Rectal smooth muscle tissue (tissue), 1 donor: ENCODE results near the gene FLNB.

ENCODE experiments used
- H3K27ac ChIP-seq: one replicate; pipeline ENCODE4 v1.7.0; 2013; ENCODE audit warnings: low read depth, low read length, inconsistent platforms
- H3K27me3 ChIP-seq: one replicate; pipeline ENCODE4 v1.7.0; 2013; ENCODE audit warnings: low read length; ENCODE audit not compliant: control insufficient read depth, insufficient read depth
- H3K36me3 ChIP-seq: one replicate; pipeline ENCODE4 v1.7.0; 2013; ENCODE audit warnings: low read length; ENCODE audit not compliant: control insufficient read depth, insufficient read depth
- H3K4me1 ChIP-seq: one replicate; pipeline ENCODE4 v1.7.0; 2013; ENCODE audit warnings: low read length; ENCODE audit not compliant: control insufficient read depth, insufficient read depth
- H3K4me3 ChIP-seq: one replicate; pipeline ENCODE4 v1.7.0; 2013; ENCODE audit warnings: low read length
- H3K9ac ChIP-seq: one replicate; pipeline ENCODE4 v1.7.0; 2013; ENCODE audit warnings: low read length

The FLNB gene

DNA sequence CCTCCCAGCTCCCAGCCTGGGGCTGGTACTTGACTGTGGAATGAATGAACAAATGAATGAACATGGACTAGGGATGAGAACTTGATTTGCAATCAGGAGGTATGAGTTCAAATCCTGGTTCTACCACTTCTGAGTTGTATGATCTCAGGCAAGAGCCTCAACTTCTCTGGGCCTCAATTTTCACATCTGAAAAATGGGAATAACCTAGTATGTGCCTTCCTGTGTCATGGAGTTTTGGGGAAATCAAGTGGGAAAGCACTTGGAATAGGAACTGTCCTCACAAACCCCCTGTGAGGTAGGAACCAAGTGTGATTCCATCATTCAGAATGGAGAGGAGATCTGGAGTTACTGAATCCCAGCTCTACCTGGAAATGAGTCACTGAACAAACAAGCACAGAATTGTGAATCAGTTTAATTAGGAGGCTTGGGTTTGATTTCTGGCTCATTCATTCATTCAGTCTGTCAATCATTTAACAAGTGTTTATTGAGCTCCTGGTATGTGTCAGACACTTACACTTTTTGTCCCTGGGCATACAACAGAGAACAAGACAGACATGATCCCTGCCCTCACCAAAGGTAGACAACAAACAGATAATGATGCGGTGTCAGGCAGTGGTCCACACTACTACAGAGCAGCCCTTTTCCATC lies 172.8 kb downstream of the FLNB start:
- Histone ChIP-seq H3K36me3 (no peaks in the 10 kb centered on the region), H3K4me3 (no peak overlapping the region)

DNA sequence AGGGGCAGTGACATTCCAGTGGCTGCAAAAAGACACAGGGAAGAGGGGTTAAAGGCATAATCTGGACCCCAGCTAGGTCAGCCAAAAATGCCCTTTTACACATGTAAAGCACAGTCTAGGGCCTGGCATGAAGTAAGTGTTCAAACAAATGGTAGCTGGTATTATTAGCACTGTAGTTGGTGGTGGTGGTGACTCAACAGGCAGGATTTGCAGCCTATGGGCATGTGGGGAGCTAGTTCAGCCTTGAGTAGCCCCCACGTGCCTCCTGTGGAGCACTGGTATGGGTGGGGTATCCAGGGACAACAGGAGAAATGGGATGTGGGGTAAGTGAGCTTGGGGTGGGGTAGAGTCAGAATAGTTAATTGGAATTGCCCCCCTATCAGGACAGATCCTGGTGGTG lies 175.0 kb downstream of the FLNB start:
- Histone ChIP-seq H3K36me3 (no peaks in the 10 kb centered on the region), H3K27me3 (no peaks in the 10 kb centered on the region), H3K4me3 (no peak overlapping the region), H3K4me1 (no peaks in the 10 kb centered on the region), H3K9ac (no peak overlapping the region), H3K27ac (no peak overlapping the region)

More for the DNA sequence above, 172.8 kb downstream of the FLNB start:
- Histone ChIP-seq H3K27me3 (no peaks in the 10 kb centered on the region), H3K4me1 (peaks cover 1% of the 10 kb centered on the region), H3K27ac (no peak overlapping the region), H3K9ac (no peak overlapping the region)

DNA sequence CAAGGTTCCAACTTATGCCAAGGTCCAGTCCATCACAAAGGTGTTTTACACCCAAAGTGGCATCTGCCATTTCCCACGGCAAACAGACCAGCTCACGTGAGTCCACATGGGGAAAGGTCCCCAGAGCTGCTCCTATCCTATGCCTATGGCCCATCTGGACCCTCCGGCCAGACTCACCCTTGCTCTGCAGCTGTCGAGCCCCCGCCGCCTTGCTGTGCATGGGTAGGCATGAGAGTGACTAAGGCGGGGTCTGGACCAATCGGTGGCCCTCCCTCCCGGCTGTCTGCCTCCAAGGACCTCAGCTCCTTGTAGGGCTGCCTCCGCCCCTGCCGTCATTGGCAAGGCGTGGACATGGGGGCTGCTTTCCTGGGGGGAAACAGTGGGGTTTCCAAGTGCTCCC lies 175.7 kb downstream of the FLNB start:
- Histone ChIP-seq H3K4me1 (no peaks in the 10 kb centered on the region), H3K36me3 (no peaks in the 10 kb centered on the region), H3K27me3 (no peaks in the 10 kb centered on the region), H3K4me3 (no peak overlapping the region), H3K9ac (no peak overlapping the region), H3K27ac (no peak overlapping the region)

DNA sequence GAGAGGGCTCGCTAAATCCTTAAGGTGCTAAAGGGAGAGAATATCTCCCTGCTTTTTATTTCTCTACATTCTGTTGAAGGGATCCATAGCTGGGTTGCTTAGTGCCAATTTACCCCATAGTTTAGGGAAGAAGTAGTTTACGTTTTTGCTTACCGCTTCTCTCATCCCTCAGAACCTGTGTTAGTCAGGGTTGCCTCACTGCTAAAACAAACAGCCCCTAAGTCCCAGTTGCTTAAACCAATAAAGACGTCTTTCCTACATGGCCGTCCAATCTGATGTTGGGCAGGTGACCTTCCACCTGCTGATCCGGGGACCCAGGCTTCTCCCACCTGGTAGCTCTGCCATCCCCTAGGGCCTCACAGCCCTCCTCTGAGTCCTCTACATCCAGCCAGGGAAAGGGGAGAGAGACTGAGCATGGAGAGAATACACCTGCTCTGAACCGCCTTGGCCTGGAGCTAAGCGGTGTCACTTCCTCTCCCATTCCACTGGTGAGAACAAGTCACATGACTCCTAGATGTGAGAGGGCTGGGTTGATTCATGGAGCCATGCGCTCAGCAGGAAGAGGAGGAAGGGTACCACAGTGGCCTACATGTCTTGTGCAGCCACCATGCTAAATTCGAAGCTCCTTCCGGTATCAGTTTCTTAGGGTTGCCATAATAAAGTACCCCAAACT lies 176.2 kb downstream of the FLNB start:
- no peaks in the 10 kb centered on the region for H3K36me3 ChIP-seq
- no peak overlapping the region for H3K4me3 ChIP-seq
- no peaks in the 10 kb centered on the region for H3K4me1 ChIP-seq
- H3K9ac ChIP-seq = no peak overlapping the region
- no peak overlapping the region for H3K27ac ChIP-seq
- H3K27me3 ChIP-seq = no peaks in the 10 kb centered on the region

DNA sequence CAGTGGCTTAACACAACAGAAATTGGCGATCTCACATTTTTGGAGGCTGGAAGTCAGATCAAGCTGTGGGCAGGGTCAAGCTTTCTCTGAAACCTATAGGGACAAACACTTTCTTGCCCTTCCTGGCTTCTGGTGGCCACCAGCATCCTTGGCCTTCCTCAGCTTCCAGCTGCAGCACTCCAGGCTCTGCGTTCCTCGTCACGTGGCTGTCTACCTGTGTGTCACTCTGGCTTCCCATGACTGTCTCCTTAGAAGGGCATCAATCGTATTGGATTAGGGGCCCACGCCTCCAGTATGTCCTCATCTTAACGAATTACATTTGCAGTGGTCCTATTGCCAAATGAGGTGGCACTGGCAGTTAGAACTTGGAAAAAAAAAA lies 176.7 kb downstream of the FLNB start:
- H3K27me3 ChIP-seq = no peaks in the 10 kb centered on the region
- no peak overlapping the region for H3K9ac ChIP-seq
- no peaks in the 10 kb centered on the region for H3K36me3 ChIP-seq
- no peak overlapping the region for H3K27ac ChIP-seq
- H3K4me3 ChIP-seq = no peak overlapping the region
- no peaks in the 10 kb centered on the region for H3K4me1 ChIP-seq

DNA sequence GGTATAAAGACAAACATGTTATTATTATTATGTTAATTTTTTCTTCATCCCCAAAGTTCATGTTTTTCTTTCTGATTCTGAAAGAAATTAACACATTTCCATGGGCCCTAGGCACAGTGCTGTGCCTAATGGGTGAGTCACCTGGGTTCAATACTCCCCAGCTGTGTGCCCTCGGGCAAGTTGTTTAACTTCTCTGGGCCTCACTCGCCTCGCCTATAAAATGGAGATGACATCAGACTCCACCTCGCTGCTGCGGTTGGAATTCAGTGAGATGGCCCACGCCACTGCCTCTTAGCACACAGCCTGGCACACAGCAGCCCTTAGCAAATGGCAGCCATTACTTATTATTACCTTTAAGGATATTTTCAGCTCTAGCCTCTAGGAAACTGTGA lies 179.9 kb downstream of the FLNB start:
- Histone ChIP-seq H3K4me3 (no peak overlapping the region), H3K9ac (no peak overlapping the region), H3K4me1 (no peaks in the 10 kb centered on the region), H3K27me3 (no peaks in the 10 kb centered on the region), H3K27ac (no peak overlapping the region), H3K36me3 (no peaks in the 10 kb centered on the region)

DNA sequence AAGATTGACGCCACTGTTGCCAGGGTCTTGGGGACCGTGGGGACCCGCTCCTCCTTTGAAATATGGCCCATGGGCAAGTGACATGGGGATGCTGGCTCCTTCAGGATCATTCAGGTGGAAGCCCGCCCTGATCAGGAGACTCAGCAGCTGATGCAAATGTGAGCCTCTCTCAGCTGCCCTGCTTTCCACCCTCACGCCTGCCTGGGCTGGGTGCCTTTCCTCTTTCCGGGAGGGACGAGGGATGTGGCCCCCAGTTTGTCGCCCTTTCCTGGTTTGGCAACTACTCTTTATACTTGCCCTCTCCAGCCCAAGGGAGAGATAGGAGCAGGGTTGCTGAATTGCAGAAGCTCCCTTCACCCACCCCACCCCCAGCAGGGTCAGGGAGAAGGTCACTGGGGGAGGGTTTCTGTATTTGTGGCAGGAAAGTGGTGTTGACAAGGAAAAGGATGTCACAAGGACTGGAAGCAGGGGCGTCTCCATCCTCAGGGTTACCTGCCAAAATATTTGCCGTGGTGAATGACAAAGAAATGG lies 180.8 kb downstream of the FLNB start:
- no peak overlapping the region for H3K9ac ChIP-seq
- no peaks in the 10 kb centered on the region for H3K36me3 ChIP-seq
- no peaks in the 10 kb centered on the region for H3K27me3 ChIP-seq
- H3K4me3 ChIP-seq = no peak overlapping the region
- H3K27ac ChIP-seq = no peak overlapping the region
- no peaks in the 10 kb centered on the region for H3K4me1 ChIP-seq

DNA sequence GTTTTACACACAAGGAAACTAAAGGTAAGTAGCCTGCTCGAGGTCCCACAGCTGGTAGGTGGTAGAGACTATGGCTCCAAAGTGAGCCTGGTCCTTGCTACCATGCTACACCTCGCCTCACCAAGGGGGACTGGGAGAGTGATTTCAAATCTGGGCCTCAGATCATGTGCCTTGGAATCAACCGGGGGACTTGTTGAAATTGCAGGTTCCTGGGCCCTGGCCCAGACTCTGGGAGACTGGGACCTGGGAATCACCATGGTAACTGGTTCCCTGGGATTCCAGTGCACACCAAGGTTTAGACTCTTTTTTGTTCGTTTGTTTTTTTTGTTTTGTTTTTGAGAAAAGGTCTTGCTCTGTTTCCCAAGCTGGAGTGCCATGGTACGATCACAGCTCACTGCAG lies 181.5 kb downstream of the FLNB start:
- Histone ChIP-seq H3K4me3 (no peak overlapping the region), H3K27ac (no peak overlapping the region), H3K9ac (no peak overlapping the region), H3K36me3 (no peaks in the 10 kb centered on the region), H3K27me3 (no peaks in the 10 kb centered on the region), H3K4me1 (no peaks in the 10 kb centered on the region)

DNA sequence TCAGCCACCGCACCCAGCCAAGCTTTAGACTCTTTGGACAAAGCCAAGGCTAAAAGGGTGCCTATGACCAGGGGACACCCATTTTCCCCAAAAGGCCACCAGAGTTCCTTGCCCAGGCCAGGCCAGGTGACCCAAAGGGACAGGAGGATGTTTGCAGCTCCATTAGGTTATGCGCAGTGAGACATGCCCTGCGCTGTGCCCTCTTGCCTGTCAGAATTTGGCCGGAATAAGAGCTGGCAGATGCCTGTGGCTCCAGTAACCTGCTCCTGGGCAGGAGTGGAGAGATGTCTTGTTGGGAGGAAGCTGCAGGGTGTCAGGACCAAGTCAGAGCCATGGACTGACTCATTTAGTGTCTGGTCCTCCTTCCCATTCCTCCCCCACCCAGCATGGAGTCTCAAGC lies 182.1 kb downstream of the FLNB start:
- no peak overlapping the region for H3K27ac ChIP-seq
- H3K36me3 ChIP-seq = no peaks in the 10 kb centered on the region
- no peaks in the 10 kb centered on the region for H3K4me1 ChIP-seq
- no peak overlapping the region for H3K4me3 ChIP-seq
- H3K27me3 ChIP-seq = no peaks in the 10 kb centered on the region
- H3K9ac ChIP-seq = no peak overlapping the region

DNA sequence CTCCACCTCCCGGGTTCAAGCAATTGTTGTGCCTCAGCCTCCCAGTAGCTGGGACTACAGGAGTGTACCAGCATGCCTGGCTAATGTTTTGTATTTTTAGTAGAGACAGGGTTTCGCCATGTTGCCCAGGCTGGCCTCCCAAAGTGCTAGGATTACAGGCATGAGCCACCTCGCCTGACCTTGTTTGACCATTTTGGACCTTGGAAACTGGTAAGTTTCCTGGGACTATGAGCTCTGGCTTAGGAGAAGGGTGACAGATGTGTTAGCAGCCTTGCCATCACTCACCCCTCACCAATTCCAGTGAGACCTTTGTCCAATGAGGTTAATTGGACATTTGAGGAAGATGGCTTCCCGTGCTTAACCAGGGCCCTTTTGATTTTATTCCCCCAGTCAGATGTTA lies 182.7 kb downstream of the FLNB start:
- H3K36me3 ChIP-seq = no peaks in the 10 kb centered on the region
- H3K27me3 ChIP-seq = no peaks in the 10 kb centered on the region
- no peak overlapping the region for H3K27ac ChIP-seq
- H3K9ac ChIP-seq = no peak overlapping the region
- H3K4me1 ChIP-seq = no peaks in the 10 kb centered on the region
- H3K4me3 ChIP-seq = no peak overlapping the region

DNA sequence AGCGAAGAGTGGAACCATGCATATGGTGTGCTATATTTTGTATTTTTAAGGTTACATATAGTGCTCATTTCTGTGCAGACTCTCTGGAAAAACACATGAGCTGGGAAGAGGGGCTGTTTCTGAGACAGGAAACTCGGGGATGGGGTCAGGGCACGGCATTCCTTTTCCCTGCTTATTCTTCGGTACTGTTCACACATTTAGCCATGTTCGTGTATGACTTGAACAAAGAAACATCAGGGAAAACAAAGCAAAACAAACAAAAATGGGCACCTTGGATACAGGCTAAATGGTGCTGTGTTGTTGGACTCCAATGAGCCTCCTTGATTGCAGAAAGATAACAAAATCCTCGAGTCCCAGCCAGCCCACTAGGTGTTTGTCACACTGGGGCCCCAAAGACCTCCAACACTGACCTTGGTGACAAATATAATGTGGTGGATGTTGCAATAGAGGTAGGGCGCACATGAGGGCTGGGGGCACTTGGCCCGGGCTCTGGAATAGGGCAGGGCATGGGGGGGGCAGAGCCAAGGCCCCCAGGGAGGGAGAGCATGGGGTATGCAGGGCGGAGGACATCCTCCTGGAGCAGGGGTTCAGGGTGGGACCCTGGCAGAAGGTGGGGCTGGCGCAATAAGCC lies 183.3 kb downstream of the FLNB start:
- Histone ChIP-seq H3K36me3 (no peaks in the 10 kb centered on the region), H3K4me1 (no peaks in the 10 kb centered on the region), H3K27ac (no peak overlapping the region), H3K27me3 (no peaks in the 10 kb centered on the region), H3K9ac (no peak overlapping the region), H3K4me3 (no peak overlapping the region)

DNA sequence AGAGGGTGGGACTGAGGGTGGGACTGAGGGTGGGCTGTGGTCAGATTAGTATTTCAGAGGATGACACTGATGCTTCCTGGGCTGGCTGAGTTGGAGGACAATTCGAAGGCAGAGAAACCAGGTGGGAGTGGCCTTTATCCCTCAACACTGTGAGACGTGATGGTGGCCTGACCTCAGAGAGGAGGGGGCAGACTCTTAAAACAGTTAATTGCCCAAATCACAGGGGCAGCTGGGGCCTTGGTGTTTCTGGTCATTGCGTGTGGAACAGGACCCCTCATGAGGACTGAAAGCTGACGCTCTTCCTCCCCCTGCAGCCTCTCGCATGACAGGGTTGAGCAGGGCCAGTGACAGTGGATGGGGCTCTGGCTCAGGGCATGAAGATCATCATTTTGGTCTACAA lies 183.8 kb downstream of the FLNB start:
- Histone ChIP-seq H3K9ac (no peak overlapping the region), H3K36me3 (no peaks in the 10 kb centered on the region), H3K27me3 (no peaks in the 10 kb centered on the region), H3K4me3 (no peak overlapping the region), H3K4me1 (no peaks in the 10 kb centered on the region), H3K27ac (no peak overlapping the region)
